Retinal pigment epithelial cell (primary cell): ENCODE results near the gene IPO9.
"Not testable (repeated sequence)": the region's sequence is repeated elsewhere in the genome, so short reads cannot be mapped to it uniquely, and the experiment has no call there.

Experiments
- DNase-seq: peaks from one replicate; pipeline ENCODE4 v3.0.0-alpha.2; 2010; ENCODE audit warnings: low read depth
- H3K4me3 ChIP-seq: 2 replicates; pipeline ENCODE4 v1.5.1; 2011; ENCODE audit warnings: mild to moderate bottlenecking, low read length, control low read depth, moderate library complexity
- CTCF ChIP-seq: conservative IDR thresholded peaks from 2 replicates; pipeline ENCODE4 v1.5.1; 2011; ENCODE audit warnings: low read depth, low read length, control low read depth, inconsistent platforms

The IPO9 gene

GRCh38 chr1:201831371-201831770 lies 2.4 kb downstream of the IPO9 start:
- no peak for DNase-seq
- H3K4me3 ChIP-seq: no peak overlapping the region
- TF ChIP-seq CTCF: no peak

DNA sequence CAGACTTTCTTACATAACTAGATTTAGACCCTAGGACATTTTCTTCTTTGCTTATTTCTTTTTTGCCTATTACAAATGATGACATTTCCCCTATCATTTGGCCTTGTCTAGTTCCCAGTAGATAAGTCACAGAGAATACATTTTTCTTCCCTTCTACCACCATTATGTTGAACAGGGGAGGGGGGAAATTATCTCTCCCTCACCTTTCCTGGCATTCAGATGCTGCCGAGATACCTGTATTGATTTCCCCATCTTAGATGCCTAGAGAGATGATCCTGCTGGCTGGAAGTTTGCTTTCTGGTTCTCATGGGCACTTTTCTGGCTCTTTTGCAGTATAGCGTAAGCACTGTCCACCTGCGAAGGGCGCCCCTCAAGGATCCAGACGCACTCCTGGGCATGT lies 5.7 kb downstream of the IPO9 start:
- DNase-seq: no peak
- TF ChIP-seq CTCF: no peak
- no peak overlapping the region for H3K4me3 ChIP-seq

DNA sequence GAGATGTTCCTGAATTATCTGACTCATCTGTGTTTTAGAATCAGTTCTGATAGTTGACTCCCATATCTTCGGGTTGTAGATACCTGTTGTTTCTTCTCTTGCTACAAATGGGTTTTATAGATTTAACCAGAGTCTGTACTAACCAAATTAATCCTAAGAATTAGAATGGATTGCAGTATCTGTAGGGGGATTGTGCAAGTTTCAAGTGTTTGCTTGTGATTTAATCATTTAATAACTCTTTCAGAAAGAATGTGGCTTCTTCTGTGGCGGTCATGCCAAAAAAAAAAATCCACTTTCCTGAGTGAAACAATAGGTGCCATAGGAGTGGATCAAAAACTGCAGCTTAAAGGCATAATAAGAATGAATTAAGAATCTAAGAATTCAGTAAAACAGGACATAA lies 9.4 kb downstream of the IPO9 start:
- DNase-seq: no peak
- TF ChIP-seq CTCF: no peak

GRCh38 chr1:201839089-201839488 lies 10.1 kb downstream of the IPO9 start:
- H3K4me3 ChIP-seq, DNase-seq: not testable (repeated sequence)

More for the DNA sequence above, 9.4 kb downstream of the IPO9 start:
- H3K4me3 ChIP-seq: no peak overlapping the region

- no peak overlapping the region for H3K4me3 ChIP-seq
- no peak for TF ChIP-seq CTCF
- no peak for DNase-seq
These were observed 11.1 kb downstream of the IPO9 start for GRCh38 chr1:201840055-201840454.

DNA sequence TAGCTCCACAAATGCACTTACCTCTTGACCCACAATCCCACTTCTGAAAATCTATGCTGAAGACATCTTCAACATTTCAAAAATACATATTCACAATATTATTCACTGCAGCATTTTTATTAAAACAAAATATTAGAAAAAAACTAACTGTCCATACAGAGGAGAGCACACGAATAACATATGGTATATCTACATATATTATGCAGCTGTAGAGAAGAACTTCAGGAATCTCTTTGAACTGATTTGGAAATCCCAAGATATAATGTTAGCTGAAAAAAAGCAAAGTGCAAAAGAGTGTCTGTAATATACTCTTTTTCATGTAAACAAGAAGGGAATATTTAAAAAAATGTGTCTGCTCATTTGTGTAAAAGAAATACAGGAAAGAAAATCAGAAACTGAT lies 11.5 kb downstream of the IPO9 start:
- no peak overlapping the region for H3K4me3 ChIP-seq
- no peak for DNase-seq
- TF ChIP-seq CTCF: no peak

- TF ChIP-seq CTCF: no peak
- no peak for DNase-seq
- no peak overlapping the region for H3K4me3 ChIP-seq
These were observed 12.4 kb downstream of the IPO9 start for GRCh38 chr1:201841265-201841912.
